ENCODE data around the gene CALM1.

Gene CALM1

DNA sequence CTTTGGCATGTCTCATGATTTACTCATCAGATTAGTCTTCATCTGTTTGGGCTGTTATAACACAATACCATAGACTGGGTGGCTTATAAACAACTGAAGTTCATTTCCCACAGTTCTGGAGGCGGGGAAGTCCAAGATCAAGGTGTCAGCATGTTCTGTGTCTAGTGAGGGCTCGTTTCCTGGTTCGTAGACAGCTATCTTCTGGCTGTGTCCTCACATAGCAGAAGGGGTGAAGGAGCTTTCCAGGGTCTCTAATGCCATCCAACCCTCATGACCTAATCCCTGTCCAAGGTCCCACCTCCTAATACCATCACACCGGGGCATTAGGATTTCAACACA, 34.3 kb upstream of the CALM1 start:
- Histone ChIP-seq H3K27me3 (ENCODE audit: control insufficient read depth, insufficient read depth, low read length) (no peaks in the 10 kb centered on the region), H3K4me1 (no peaks in the 10 kb centered on the region), H3K9ac (no peak overlapping the region), H3K27ac (no peak overlapping the region), H3K4me2 (ENCODE audit: low read length) (no peak overlapping the region), H3K9me3 (ENCODE audit: control insufficient read depth, low read length) (no peaks in the 10 kb centered on the region), H3K79me2 (no peaks in the 10 kb centered on the region), H2AFZ (no peak overlapping the region), H3K4me3 (ENCODE audit: low read depth, low read length) (no peak overlapping the region), H3K36me3 (ENCODE audit: control insufficient read depth, insufficient read depth, low read length) (no peaks in the 10 kb centered on the region)
- TF ChIP-seq, protein P1, sequence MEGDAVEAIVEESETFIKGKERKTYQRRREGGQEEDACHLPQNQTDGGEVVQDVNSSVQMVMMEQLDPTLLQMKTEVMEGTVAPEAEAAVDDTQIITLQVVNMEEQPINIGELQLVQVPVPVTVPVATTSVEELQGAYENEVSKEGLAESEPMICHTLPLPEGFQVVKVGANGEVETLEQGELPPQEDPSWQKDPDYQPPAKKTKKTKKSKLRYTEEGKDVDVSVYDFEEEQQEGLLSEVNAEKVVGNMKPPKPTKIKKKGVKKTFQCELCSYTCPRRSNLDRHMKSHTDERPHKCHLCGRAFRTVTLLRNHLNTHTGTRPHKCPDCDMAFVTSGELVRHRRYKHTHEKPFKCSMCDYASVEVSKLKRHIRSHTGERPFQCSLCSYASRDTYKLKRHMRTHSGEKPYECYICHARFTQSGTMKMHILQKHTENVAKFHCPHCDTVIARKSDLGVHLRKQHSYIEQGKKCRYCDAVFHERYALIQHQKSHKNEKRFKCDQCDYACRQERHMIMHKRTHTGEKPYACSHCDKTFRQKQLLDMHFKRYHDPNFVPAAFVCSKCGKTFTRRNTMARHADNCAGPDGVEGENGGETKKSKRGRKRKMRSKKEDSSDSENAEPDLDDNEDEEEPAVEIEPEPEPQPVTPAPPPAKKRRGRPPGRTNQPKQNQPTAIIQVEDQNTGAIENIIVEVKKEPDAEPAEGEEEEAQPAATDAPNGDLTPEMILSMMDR (IDR thresholded peaks at IDR 0.05), result no peak

DNA sequence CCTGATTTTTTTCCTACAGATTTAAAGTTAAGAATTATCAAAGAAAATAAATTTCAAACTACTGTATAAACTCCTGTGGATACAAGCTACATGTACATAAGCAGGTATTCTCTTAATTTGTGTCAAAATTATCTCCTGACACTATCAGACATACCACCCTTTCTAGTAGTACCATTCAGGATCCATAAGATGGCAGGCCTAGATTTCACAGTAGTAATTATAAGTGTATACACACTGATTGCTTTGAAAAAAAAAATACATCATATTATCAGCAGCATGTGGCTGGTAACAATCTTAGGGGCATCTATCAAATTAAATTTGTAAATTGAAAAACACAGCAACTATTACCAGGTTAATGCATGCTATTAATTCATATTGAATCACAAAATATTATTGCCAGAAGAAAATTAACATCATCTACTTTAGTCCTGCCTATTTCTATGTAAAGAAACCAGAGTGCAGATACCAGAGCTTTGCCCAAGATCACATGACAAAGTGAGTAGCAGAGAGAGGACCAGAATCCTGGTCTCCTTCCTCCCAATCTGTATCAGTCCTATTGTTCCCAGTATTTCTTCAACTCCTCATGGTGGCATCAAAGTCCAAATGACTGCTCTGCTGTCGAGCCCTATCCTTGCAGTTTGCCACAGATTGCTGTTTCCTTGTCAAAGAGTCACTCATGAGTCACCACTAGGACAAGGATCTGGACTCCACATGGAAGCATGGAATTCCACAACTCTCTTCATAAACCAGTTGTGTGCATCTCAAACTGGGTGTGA, 27.7 kb upstream of the CALM1 start:
- Histone ChIP-seq H3K4me1 (no peaks in the 10 kb centered on the region), H3K36me3 (ENCODE audit: control insufficient read depth, insufficient read depth, low read length) (no peaks in the 10 kb centered on the region), H3K4me2 (ENCODE audit: low read length) (no peak overlapping the region), H3K9me3 (ENCODE audit: control insufficient read depth, low read length) (no peaks in the 10 kb centered on the region), H3K79me2 (no peaks in the 10 kb centered on the region), H3K27me3 (ENCODE audit: control insufficient read depth, insufficient read depth, low read length) (no peaks in the 10 kb centered on the region), H2AFZ (peak overlapping the region; percentile 17), H3K9ac (no peak overlapping the region), H3K27ac (no peak overlapping the region), H3K4me3 (ENCODE audit: low read depth, low read length) (no peak overlapping the region)
- TF ChIP-seq, protein P1 (IDR thresholded peaks at IDR 0.05), result peak; percentile 10

DNA sequence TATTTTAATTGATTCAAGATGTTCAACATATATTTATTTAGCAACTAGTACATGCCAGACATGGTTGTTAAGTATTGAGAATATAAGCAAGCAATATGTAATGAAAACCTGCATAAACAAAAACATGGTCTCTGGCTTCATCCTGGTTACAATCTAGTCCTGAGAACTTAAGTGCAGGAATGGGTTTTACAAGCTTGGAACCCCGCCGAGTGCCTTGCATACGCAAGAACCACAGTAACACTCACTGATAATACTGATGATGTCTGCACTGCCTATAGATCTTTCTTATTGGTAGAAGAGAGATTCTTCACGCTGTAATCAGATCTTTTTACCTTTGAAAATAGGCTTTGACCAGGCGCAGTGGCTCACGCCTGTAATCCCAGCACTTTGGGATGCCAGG, 22.9 kb upstream of the CALM1 start:
- TF ChIP-seq, protein P1 (IDR thresholded peaks at IDR 0.05), result no peak
- Histone ChIP-seq H3K9me3 (ENCODE audit: control insufficient read depth, low read length) (no peaks in the 10 kb centered on the region), H3K27me3 (ENCODE audit: control insufficient read depth, insufficient read depth, low read length) (no peaks in the 10 kb centered on the region), H3K4me2 (ENCODE audit: low read length) (no peak overlapping the region), H3K36me3 (ENCODE audit: control insufficient read depth, insufficient read depth, low read length) (no peaks in the 10 kb centered on the region), H3K9ac (no peak overlapping the region), H3K4me1 (no peaks in the 10 kb centered on the region), H3K4me3 (ENCODE audit: low read depth, low read length) (no peak overlapping the region), H3K79me2 (no peaks in the 10 kb centered on the region), H3K27ac (no peak overlapping the region), H2AFZ (no peak overlapping the region)

DNA sequence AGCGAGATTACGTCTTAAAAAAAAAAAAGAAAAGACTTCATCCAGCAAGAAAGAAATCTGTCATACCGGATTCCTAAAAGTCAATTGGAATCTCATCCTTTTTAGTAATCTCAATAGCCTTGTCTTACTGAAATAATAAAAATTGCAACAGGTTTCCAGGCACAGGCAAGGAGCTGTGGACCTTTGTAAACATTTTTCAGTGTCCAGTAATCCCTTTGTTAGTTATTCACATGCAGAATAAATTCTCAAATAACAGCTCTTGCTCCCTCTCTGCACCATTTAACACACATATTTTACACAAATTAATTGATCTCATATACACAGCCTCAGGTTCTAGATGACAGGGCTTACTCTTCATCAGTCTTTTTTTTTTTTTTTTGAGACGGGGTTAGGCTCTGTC, 22.0 kb upstream of the CALM1 start:
- Histone ChIP-seq H3K79me2 (no peaks in the 10 kb centered on the region), H2AFZ (no peak overlapping the region), H3K4me3 (ENCODE audit: low read depth, low read length) (no peak overlapping the region), H3K36me3 (ENCODE audit: control insufficient read depth, insufficient read depth, low read length) (no peaks in the 10 kb centered on the region), H3K9me3 (ENCODE audit: control insufficient read depth, low read length) (no peaks in the 10 kb centered on the region), H3K4me2 (ENCODE audit: low read length) (no peak overlapping the region), H3K27ac (no peak overlapping the region), H3K27me3 (ENCODE audit: control insufficient read depth, insufficient read depth, low read length) (no peaks in the 10 kb centered on the region), H3K9ac (no peak overlapping the region), H3K4me1 (no peaks in the 10 kb centered on the region)
- TF ChIP-seq, protein P1 (IDR thresholded peaks at IDR 0.05), result no peak

DNA sequence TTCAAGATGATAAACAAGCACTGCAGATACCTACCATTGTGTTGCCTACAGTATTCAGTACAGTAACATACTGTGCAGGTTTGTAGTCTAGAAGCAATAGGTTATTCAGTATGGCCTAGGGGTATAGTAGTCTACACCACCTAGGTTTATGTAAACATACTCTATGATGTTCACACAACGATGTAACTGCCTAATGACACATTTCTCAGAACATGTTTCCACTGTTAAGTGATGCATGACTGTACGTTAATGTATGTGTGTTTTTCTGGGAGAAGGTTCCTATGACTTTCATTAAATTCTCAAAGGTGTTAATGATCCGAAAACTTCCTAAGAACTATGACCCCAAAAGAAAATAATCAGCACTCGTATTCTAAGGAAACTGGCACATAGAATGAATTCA, 20.9 kb upstream of the CALM1 start:
- Histone ChIP-seq H3K9ac (no peak overlapping the region), H3K27ac (no peak overlapping the region), H3K4me1 (peaks cover 2% of the 10 kb centered on the region), H3K79me2 (no peaks in the 10 kb centered on the region), H3K27me3 (ENCODE audit: control insufficient read depth, insufficient read depth, low read length) (no peaks in the 10 kb centered on the region), H2AFZ (no peak overlapping the region), H3K4me3 (ENCODE audit: low read depth, low read length) (no peak overlapping the region), H3K9me3 (ENCODE audit: control insufficient read depth, low read length) (no peaks in the 10 kb centered on the region), H3K4me2 (ENCODE audit: low read length) (no peak overlapping the region), H3K36me3 (ENCODE audit: control insufficient read depth, insufficient read depth, low read length) (no peaks in the 10 kb centered on the region)
- TF ChIP-seq, protein P1 (IDR thresholded peaks at IDR 0.05), result no peak
